ENCODE measurements around the gene MCEMP1. TPM values are rescaled to one million over a fixed set of nuclear protein-coding genes. Genes with fewer than 3 reads are reported as not detected.

MCEMP1 gene
- total and polyA plus RNA-seq, 2 of the 13 experiments (the other 11 are each of a cell fraction or from before 2014, with no cell fraction given), result not detected

- no peak overlapping the region for H3K9ac ChIP-seq (ENCODE audit: insufficient read depth, low read depth, low read length)
- CTCF ChIA-PET (ENCODE audit: low intra/inter-chr PET ratio, low total read pairs), result no interaction called here
- 94% methylated on average over 12 of the region's 40 CpGs for WGBS (ENCODE audit: low lambda C conversion rate)
- no TSS peak for BruUV-seq (replicated peaks)
- H3K4me3 ChIP-seq (replicated peaks in 1 of 3; ENCODE audit: insufficient read depth in 1 of 3, low read depth in 2 of 3, low read length in 3 of 3), result no peak overlapping the region
- H3K79me2 ChIP-seq (ENCODE audit: insufficient read depth, low read length), result peaks cover 33% of the 10 kb centered on the region
- no peaks in the 10 kb centered on the region for H3K9me3 ChIP-seq (ENCODE audit: low read length)
- ATAC-seq, result no peak
- intact Hi-C loops (cut with micrococcal nuclease; ENCODE audit: unreplicated experiment), result no loop called here
- in situ Hi-C loops (cut with HindIII; ENCODE audit: extremely low pct_ligation_motif_present, low pct_unique_long_range_greater_than_20kb), result no loop called here
- TF ChIP-seq AGO2 (optimal IDR thresholded peaks at IDR 0.05; ENCODE audit: low read depth, low read length) (peak; percentile 23), POLR2AphosphoS2 (IDR thresholded peaks at IDR 0.05; ENCODE audit: low read depth, low read length) (no peak)
- no peak overlapping the region for H3K4me2 ChIP-seq (ENCODE audit: low read depth, low read length)
- no peak for DNase-seq (ENCODE audit: low spot score)
- POLR2A ChIA-PET, result interaction anchor here (1.2 to 1.5 kb wide), 2 partner anchors 9 to 14 kb away, joined by 3 to 4 read pairs; no protein-coding TSS in a partner anchor
- peaks cover 36% of the 10 kb centered on the region for H3K4me1 ChIP-seq (ENCODE audit: insufficient read depth, low read length)
- peaks cover 0 to 1% of the 10 kb centered on the region in 2 experiments; a peak in 1 of 5 replicates for H3K36me3 ChIP-seq (replicated peaks in 1 of 2; ENCODE audit: control insufficient read depth in 1 of 2, insufficient read depth in 2 of 2, low read length in 2 of 2)
- no peak overlapping the region for H3K27ac ChIP-seq (ENCODE audit: extremely low read length, insufficient read depth, low read length)
- H4K20me1 ChIP-seq (ENCODE audit: insufficient read depth, low read length), result no peaks in the 10 kb centered on the region
- H2AFZ ChIP-seq (ENCODE audit: low read length), result no peak overlapping the region
- H3K27me3 ChIP-seq (ENCODE audit: control insufficient read depth in 1 of 2, insufficient read depth in 2 of 2, low read length in 2 of 2), result no peaks in the 10 kb centered on the region; a peak in 1 of 5 replicates
- FAIRE-seq, result no peak
Observed at GRCh38 chr19:7632340-7633203, 44.3 kb upstream of the MCEMP1 start.

- in situ Hi-C loops (cut with HindIII; ENCODE audit: extremely low pct_ligation_motif_present, low pct_unique_long_range_greater_than_20kb), result no loop called here
- H3K27ac ChIP-seq (ENCODE audit: extremely low read length, insufficient read depth, low read length), result no peak within 1 kb of the TSS
- no peak within 1 kb of the TSS for H2AFZ ChIP-seq (ENCODE audit: low read length)
- ChIA-PET CTCF (ENCODE audit: low intra/inter-chr PET ratio, low total read pairs) (no interaction called here), POLR2A (interaction anchor here (1.2 to 1.5 kb wide), 2 partner anchors 10 to 15 kb away, joined by 3 to 4 read pairs; no protein-coding TSS in a partner anchor)
- no TSS peak for BruUV-seq (replicated peaks)
- no peaks in the 10 kb centered on the region for H4K20me1 ChIP-seq (ENCODE audit: insufficient read depth, low read length)
- H3K27me3 ChIP-seq (ENCODE audit: control insufficient read depth in 1 of 2, insufficient read depth in 2 of 2, low read length in 2 of 2), result no peaks in the 10 kb centered on the region; a peak in 1 of 5 replicates
- peaks cover 26% of the 10 kb centered on the region for H3K79me2 ChIP-seq (ENCODE audit: insufficient read depth, low read length)
- no peak within 1 kb of the TSS for H3K4me3 ChIP-seq (replicated peaks in 1 of 3; ENCODE audit: insufficient read depth in 1 of 3, low read depth in 2 of 3, low read length in 3 of 3)
- no peak within 1 kb of the TSS for H3K4me2 ChIP-seq (ENCODE audit: low read depth, low read length)
- H3K36me3 ChIP-seq (replicated peaks in 1 of 2; ENCODE audit: control insufficient read depth in 1 of 2, insufficient read depth in 2 of 2, low read length in 2 of 2), result peaks cover 0 to 1% of the 10 kb centered on the region in 2 experiments; a peak in 1 of 5 replicates
- no peaks in the 10 kb centered on the region for H3K9me3 ChIP-seq (ENCODE audit: low read length)
- H3K9ac ChIP-seq (ENCODE audit: insufficient read depth, low read depth, low read length), result no peak within 1 kb of the TSS
- intact Hi-C loops (cut with micrococcal nuclease; ENCODE audit: unreplicated experiment), result no loop called here
- no peak for ATAC-seq
- no peak for DNase-seq (ENCODE audit: low spot score)
- TF ChIP-seq HOXA7 (CRISPR knock-in tag; IDR thresholded peaks at IDR 0.05) (no peak), ZNF784 (CRISPR knock-in tag; IDR thresholded peaks at IDR 0.05; ENCODE audit: borderline replicate concordance) (no peak), ZBTB43 (CRISPR knock-in tag; conservative IDR thresholded peaks at IDR 0.05) (no peak), PBX3 (CRISPR knock-in tag; IDR thresholded peaks at IDR 0.05; ENCODE audit: borderline replicate concordance) (no peak), SNAPC2 (CRISPR knock-in tag; IDR thresholded peaks at IDR 0.05) (no peak), NRL (CRISPR knock-in tag; IDR thresholded peaks at IDR 0.05; ENCODE audit: borderline replicate concordance) (no peak), ELF3 (CRISPR knock-in tag; IDR thresholded peaks at IDR 0.05) (no peak), SCMH1 (CRISPR knock-in tag; IDR thresholded peaks at IDR 0.05; ENCODE audit: borderline replicate concordance) (no peak), NFKBIZ (CRISPR knock-in tag; IDR thresholded peaks at IDR 0.05) (no peak)
- FAIRE-seq, result no peak
- 29% methylated on average over 2 of the region's 2 CpGs for WGBS (ENCODE audit: low lambda C conversion rate)
- H3K4me1 ChIP-seq (ENCODE audit: insufficient read depth, low read length), result peaks cover 32% of the 10 kb centered on the region
Observed at GRCh38 chr19:7633698-7634097, 43.2 kb upstream of the MCEMP1 start, which contains the start of gene PCP2. Gene PCP2, minus strand, starts transcription at chr19:7633719. Its CDS starts 262 bp downstream, at chr19:7633457.

All from HepG2 (cell line).